GM12864 (cell line): ENCODE data around the gene TBC1D22A.

Experiments used
- DNase-seq: peaks from one replicate; pipeline ENCODE4 v3.0.0-alpha.2; 2011; ENCODE audit warnings: low read depth
- H3K4me3 ChIP-seq: 2 replicates; pipeline ENCODE4 v1.5.1; 2011; ENCODE audit warnings: mild to moderate bottlenecking, low read depth, low read length, control low read depth
- CTCF ChIP-seq: IDR thresholded peaks from 2 replicates; pipeline ENCODE4 v1.5.1; 2011; ENCODE audit warnings: low read depth, mild to moderate bottlenecking, moderate library complexity, low read length, control low read depth, inconsistent platforms; ENCODE audit errors: missing control alignments

TBC1D22A gene

DNA sequence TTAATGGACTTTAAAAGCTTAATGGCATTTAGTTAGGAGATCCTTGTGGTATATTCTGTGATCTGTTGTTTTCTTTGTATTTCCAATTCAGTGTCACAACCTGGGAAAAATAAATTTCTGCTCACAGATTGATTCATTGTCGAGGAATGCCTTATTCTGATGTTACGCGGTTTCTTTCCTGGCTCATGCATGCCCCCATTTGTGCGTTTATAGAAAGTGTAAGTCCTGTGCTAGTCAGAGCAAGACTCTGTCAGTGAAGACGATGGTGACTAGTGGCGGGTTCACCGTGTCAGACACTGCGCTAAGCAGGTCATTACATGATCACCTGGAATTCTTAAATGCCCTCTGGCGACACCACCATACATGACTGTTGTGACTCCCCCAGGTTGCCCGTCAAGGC is 169.4 kb downstream of the TBC1D22A start:
- H3K4me3 ChIP-seq, result no peak overlapping the region
- no peak for TF ChIP-seq CTCF
- DNase-seq, result no peak

DNA sequence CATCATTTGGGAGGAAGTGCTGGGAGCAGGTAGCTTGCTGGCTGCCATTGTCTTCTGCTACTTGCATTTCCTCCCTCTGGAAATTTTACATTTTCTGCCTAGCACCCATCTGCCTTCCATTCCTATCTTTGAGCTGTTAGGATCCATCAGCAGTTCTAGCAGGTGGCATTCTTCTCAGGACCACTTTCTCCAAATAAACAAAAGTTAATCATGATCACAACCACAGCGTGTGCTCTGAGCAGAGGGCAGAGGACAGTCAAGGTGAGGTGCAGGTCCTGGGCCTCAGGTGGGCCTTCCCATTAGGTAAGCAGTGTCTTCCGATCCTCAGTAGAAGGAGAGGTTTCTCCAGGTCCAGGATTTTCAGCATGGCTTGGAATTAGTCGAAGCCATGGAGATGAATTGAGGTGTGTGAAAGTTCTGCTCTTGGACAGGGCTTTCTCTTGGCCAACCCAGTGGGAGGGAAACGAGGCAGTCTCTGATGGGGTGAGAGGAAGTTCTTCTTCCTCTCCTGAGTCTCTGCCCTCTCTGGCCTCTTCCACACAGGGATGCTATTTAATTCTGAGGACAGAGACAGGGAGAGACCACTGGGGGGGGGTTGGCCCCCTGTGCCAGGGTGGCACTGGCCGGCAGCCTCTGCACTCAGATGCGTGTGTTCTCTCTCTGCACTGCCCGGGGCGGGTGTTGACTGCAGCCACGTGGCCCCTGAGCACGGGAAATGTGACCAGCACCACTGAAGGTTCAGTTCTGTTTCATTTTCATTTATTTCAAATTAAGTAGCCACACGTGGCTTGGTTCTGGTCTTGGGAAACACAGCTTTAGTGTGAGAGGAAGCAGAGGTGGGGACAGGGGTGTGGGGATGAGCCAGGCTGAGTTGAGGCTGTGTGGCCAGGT is 170.8 kb downstream of the TBC1D22A start:
- no peak for TF ChIP-seq CTCF
- DNase-seq, result no peak
- H3K4me3 ChIP-seq, result no peak overlapping the region

GRCh38 chr22:46934172-46934745 is 171.8 kb downstream of the TBC1D22A start:
- no peak for TF ChIP-seq CTCF
- H3K4me3 ChIP-seq, result no peak overlapping the region
- DNase-seq, result no peak

DNA sequence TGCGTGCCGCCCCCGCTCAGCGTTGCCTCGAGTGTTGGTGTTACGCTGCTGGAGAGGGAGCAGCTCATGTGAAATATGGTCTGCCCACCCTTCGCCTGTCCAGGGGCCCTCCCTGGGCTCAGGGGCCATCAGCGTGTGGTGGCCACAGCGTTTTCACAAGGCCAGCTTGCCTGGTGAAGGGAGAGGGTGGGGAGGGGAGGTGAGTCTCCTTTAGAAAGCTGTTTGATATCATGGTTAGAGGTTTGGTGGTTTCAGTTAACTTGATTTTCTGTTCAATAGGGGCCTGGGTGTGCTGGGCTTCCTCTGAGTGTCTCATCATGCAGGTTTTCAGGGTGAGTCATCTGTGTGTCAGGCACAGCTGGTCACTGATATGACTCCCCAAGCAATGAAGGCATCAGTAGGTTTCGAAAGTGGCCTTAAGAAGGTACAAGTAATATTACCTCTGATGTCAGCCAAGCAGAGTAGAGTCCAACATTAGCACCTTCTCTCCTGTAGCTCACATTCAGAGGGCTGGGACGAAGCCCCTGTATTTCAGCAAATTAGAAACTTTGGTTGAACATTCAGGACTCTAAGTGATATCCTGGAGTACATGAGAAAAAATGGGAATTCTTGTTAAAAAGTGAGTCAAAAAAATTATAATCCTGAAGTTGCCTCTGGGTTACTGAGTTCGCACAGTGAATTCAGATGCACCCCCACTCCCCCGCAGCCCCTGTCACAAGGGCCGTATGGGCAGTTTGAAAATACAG is 172.5 kb downstream of the TBC1D22A start:
- DNase-seq, result peak; percentile 53
- no peak for TF ChIP-seq CTCF
- H3K4me3 ChIP-seq, result no peak overlapping the region

GRCh38 chr22:46935506-46936377 is 173.3 kb downstream of the TBC1D22A start:
- DNase-seq, result no peak
- no peak for TF ChIP-seq CTCF

GRCh38 chr22:46936378-46936903 is 174.0 kb downstream of the TBC1D22A start:
- H3K4me3 ChIP-seq, result no peak overlapping the region
- DNase-seq, result no peak
- TF ChIP-seq CTCF, result no peak

More at GRCh38 chr22:46935506-46936377, 173.3 kb downstream of the TBC1D22A start:
- H3K4me3 ChIP-seq, result no peak overlapping the region
